ENCODE measurements around the gene PKNOX1. TPM values are rescaled to one million over a fixed set of nuclear protein-coding genes. Genes with fewer than 3 reads are reported as not detected.

PKNOX1 gene
- total RNA-seq, 1 experiment from 2014 or later, result 12.7 TPM

GRCh38 chr21:42969193-42969600, 5.2 kb upstream of the PKNOX1 start:
- H3K27ac ChIP-seq (ENCODE audit: low read depth, low read length), result no peak overlapping the region
- H3K4me3 ChIP-seq (replicated peaks in 1 of 2; ENCODE audit: low read depth in 1 of 2, low read length in 2 of 2), result no peak overlapping the region
- no TSS peak for BruUV-seq (replicated peaks)
- no peak overlapping the region for H3K9ac ChIP-seq (ENCODE audit: low read length)
- RAD21 ChIA-PET (ENCODE audit: low non-redundant PET in 1 of 2, low total read pairs in 2 of 2, uncharacterized antibody in 2 of 2, unreplicated experiment in 2 of 2), result no interaction called here
- CTCF ChIA-PET, result no interaction called here
- H3K9me3 ChIP-seq (ENCODE audit: control insufficient read depth in 1 of 2, insufficient read depth in 1 of 2, low read depth in 1 of 2, low read length in 2 of 2), result no peaks in the 10 kb centered on the region
- POLR2A ChIA-PET, result no interaction called here
- intact Hi-C loops (cut with micrococcal nuclease), result no loop called here
- no peaks in the 10 kb centered on the region for H4K20me1 ChIP-seq (ENCODE audit: insufficient read depth)
- TF ChIP-seq, protein P1, sequence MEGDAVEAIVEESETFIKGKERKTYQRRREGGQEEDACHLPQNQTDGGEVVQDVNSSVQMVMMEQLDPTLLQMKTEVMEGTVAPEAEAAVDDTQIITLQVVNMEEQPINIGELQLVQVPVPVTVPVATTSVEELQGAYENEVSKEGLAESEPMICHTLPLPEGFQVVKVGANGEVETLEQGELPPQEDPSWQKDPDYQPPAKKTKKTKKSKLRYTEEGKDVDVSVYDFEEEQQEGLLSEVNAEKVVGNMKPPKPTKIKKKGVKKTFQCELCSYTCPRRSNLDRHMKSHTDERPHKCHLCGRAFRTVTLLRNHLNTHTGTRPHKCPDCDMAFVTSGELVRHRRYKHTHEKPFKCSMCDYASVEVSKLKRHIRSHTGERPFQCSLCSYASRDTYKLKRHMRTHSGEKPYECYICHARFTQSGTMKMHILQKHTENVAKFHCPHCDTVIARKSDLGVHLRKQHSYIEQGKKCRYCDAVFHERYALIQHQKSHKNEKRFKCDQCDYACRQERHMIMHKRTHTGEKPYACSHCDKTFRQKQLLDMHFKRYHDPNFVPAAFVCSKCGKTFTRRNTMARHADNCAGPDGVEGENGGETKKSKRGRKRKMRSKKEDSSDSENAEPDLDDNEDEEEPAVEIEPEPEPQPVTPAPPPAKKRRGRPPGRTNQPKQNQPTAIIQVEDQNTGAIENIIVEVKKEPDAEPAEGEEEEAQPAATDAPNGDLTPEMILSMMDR (IDR thresholded peaks at IDR 0.05 in 2 of 3, conservative IDR thresholded peaks at IDR 0.05 in 1 of 3; ENCODE audit: borderline replicate concordance in 1 of 3, insufficient read depth in 1 of 3, low read depth in 2 of 3, low read length in 2 of 3), result no peak
- TF ChIP-seq ZNF274 (IDR thresholded peaks at IDR 0.05; ENCODE audit: low read depth, low read length) (no peak), CBX3 (IDR thresholded peaks at IDR 0.05; ENCODE audit: low read depth) (no peak), EZH2phosphoT487 (IDR thresholded peaks at IDR 0.05; ENCODE audit: borderline replicate concordance) (no peak), JUND (IDR thresholded peaks at IDR 0.05) (no peak), YY1 (IDR thresholded peaks at IDR 0.05; ENCODE audit: extremely low read depth, insufficient replicate concordance, low read depth, low read length) (no peak), SRF (IDR thresholded peaks at IDR 0.05; ENCODE audit: low read depth) (no peak), POLR2A (IDR thresholded peaks at IDR 0.05; ENCODE audit: borderline replicate concordance, extremely low read depth, insufficient read depth, insufficient read length) (no peak), EGR1 (IDR thresholded peaks at IDR 0.05; ENCODE audit: low read depth) (no peak), EZH2 (IDR thresholded peaks at IDR 0.05) (no peak), SP1 (IDR thresholded peaks at IDR 0.05; ENCODE audit: low read depth) (no peak), CEBPB (IDR thresholded peaks at IDR 0.05; ENCODE audit: low read depth) (no peak), ZBTB33 (IDR thresholded peaks at IDR 0.05; ENCODE audit: extremely low read depth, insufficient replicate concordance, low read length) (no peak), TCF7L2 (IDR thresholded peaks at IDR 0.05; ENCODE audit: borderline replicate concordance, extremely low read depth, insufficient read depth, insufficient read length) (no peak), RAD21 (IDR thresholded peaks at IDR 0.05; ENCODE audit: low read depth) (no peak), FOSL1 (IDR thresholded peaks at IDR 0.05; ENCODE audit: low read depth) (no peak), SIN3A (IDR thresholded peaks at IDR 0.05; ENCODE audit: low read depth) (no peak), POLR2AphosphoS5 (IDR thresholded peaks at IDR 0.05; ENCODE audit: low read depth, low read length) (no peak)
- TF ChIP-seq, protein P2, sequence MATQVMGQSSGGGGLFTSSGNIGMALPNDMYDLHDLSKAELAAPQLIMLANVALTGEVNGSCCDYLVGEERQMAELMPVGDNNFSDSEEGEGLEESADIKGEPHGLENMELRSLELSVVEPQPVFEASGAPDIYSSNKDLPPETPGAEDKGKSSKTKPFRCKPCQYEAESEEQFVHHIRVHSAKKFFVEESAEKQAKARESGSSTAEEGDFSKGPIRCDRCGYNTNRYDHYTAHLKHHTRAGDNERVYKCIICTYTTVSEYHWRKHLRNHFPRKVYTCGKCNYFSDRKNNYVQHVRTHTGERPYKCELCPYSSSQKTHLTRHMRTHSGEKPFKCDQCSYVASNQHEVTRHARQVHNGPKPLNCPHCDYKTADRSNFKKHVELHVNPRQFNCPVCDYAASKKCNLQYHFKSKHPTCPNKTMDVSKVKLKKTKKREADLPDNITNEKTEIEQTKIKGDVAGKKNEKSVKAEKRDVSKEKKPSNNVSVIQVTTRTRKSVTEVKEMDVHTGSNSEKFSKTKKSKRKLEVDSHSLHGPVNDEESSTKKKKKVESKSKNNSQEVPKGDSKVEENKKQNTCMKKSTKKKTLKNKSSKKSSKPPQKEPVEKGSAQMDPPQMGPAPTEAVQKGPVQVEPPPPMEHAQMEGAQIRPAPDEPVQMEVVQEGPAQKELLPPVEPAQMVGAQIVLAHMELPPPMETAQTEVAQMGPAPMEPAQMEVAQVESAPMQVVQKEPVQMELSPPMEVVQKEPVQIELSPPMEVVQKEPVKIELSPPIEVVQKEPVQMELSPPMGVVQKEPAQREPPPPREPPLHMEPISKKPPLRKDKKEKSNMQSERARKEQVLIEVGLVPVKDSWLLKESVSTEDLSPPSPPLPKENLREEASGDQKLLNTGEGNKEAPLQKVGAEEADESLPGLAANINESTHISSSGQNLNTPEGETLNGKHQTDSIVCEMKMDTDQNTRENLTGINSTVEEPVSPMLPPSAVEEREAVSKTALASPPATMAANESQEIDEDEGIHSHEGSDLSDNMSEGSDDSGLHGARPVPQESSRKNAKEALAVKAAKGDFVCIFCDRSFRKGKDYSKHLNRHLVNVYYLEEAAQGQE (IDR thresholded peaks at IDR 0.05; ENCODE audit: low read depth), result no peak
- H2AFZ ChIP-seq (ENCODE audit: low read depth, low read length, poor library complexity, severe bottlenecking), result no peak overlapping the region
- DNase-seq (ENCODE audit: low read depth, low spot score) (no peak), ATAC-seq (no peak)
- H3K27me3 ChIP-seq (ENCODE audit: insufficient read depth, low read length), result no peaks in the 10 kb centered on the region
- no peaks in the 10 kb centered on the region for H3K79me2 ChIP-seq (ENCODE audit: insufficient read depth, low read length)
- H3K36me3 ChIP-seq (ENCODE audit: control insufficient read depth in 1 of 2, insufficient read depth in 2 of 2, low read length in 2 of 2), result no peaks in the 10 kb centered on the region
- peaks cover 6 to 10% of the 10 kb centered on the region in 2 experiments; a peak in 3 of 4 replicates for H3K4me1 ChIP-seq (ENCODE audit: control insufficient read depth in 1 of 2, insufficient read depth in 2 of 2, low read length in 2 of 2)
- no peak overlapping the region for H3K4me2 ChIP-seq (ENCODE audit: low read length)
- H3K9me2 ChIP-seq (ENCODE audit: insufficient read depth), result no peaks in the 10 kb centered on the region

All from HCT116 (cell line).